ENCODE data around the gene NAA40.

Gene NAA40

GRCh38 chr11:63938479-63939396 is at the start of gene NAA40:
TSS of gene NAA40 (plus strand) at chr11:63939002. CDS start at chr11:63939097, 95 bp downstream.
- DNase-seq (ENCODE audit: low read depth in 2 of 2), result peak; percentile 87

- DNase-seq (ENCODE audit: low read depth in 2 of 2), result no peak
Observed at GRCh38 chr11:63889344-63889743, 49.5 kb upstream of the NAA40 start.

GRCh38 chr11:63890368-63890767 is 48.4 kb upstream of the NAA40 start:
- no peak for DNase-seq (ENCODE audit: low read depth in 2 of 2)

- DNase-seq (ENCODE audit: low read depth in 2 of 2), result no peak
Observed at GRCh38 chr11:63892228-63892627, 46.6 kb upstream of the NAA40 start.

GRCh38 chr11:63893355-63893754 is 45.4 kb upstream of the NAA40 start:
- no peak for DNase-seq (ENCODE audit: low read depth in 2 of 2)

- no peak for DNase-seq (ENCODE audit: low read depth in 2 of 2)
Observed at GRCh38 chr11:63896071-63896470, 42.7 kb upstream of the NAA40 start.

GRCh38 chr11:63897459-63898146 is 41.2 kb upstream of the NAA40 start:
- no peak for DNase-seq (ENCODE audit: low read depth in 2 of 2)

- DNase-seq (ENCODE audit: low read depth in 2 of 2), result no peak
Observed at GRCh38 chr11:63901660-63902059, 37.1 kb upstream of the NAA40 start.

GRCh38 chr11:63903884-63904283 is 34.9 kb upstream of the NAA40 start:
- no peak for DNase-seq (ENCODE audit: low read depth in 2 of 2)

- DNase-seq (ENCODE audit: low read depth in 2 of 2), result no peak
Observed at GRCh38 chr11:63904743-63905142, 34.1 kb upstream of the NAA40 start.

- DNase-seq (ENCODE audit: low read depth in 2 of 2), result no peak
Observed at GRCh38 chr11:63905179-63905578, 33.6 kb upstream of the NAA40 start.

GRCh38 chr11:63906087-63906486 is 32.7 kb upstream of the NAA40 start:
- DNase-seq (ENCODE audit: low read depth in 2 of 2), result no peak

- DNase-seq (ENCODE audit: low read depth in 2 of 2), result no peak
Observed at GRCh38 chr11:63906585-63906984, 32.2 kb upstream of the NAA40 start.

GRCh38 chr11:63907063-63907462 is 31.7 kb upstream of the NAA40 start:
- no peak for DNase-seq (ENCODE audit: low read depth in 2 of 2)

GRCh38 chr11:63907808-63908530 is 30.8 kb upstream of the NAA40 start:
- DNase-seq (ENCODE audit: low read depth in 2 of 2), result no peak

GRCh38 chr11:63908631-63909401 is 30.0 kb upstream of the NAA40 start:
- no peak for DNase-seq (ENCODE audit: low read depth in 2 of 2)

- no peak for DNase-seq (ENCODE audit: low read depth in 2 of 2)
Observed at GRCh38 chr11:63909591-63910506, 29.0 kb upstream of the NAA40 start.

GRCh38 chr11:63910675-63911074 is 28.1 kb upstream of the NAA40 start:
- DNase-seq (ENCODE audit: low read depth in 2 of 2), result no peak

- no peak for DNase-seq (ENCODE audit: low read depth in 2 of 2)
Observed at GRCh38 chr11:63911440-63911839, 27.4 kb upstream of the NAA40 start.

GRCh38 chr11:63911876-63912275 is 26.9 kb upstream of the NAA40 start:
- no peak for DNase-seq (ENCODE audit: low read depth in 2 of 2)
